Transverse colon (tissue), 4 donors: ENCODE data around the gene MTMR10. TPM values are rescaled to one million over a fixed set of nuclear protein-coding genes. Genes with fewer than 3 reads are reported as not detected.

Source experiments
- DNase-seq: peaks from one replicate; pipeline ENCODE4 v3.0.0-alpha.2; 2019
- H3K27ac ChIP-seq, 4 donors: fragments of 200-600 bp; sonication (generic); 2 replicates each; pipeline ENCODE4 v1.5.1; 2016 to 2018; ENCODE audit warnings: inconsistent platforms in 4 of 4
- H3K27me3 ChIP-seq: fragments of 200-600 bp; sonication (generic); 2 replicates; pipeline ENCODE4 v1.5.1; 2017; ENCODE audit warnings: inconsistent platforms
- H3K36me3 ChIP-seq, 4 donors: fragments of 200-600 bp; sonication (generic); 2 replicates each; pipeline ENCODE4 v1.5.1; 2017 to 2019; ENCODE audit warnings: inconsistent platforms in 4 of 4
- H3K4me1 ChIP-seq, 4 donors: fragments of 200-600 bp; sonication (generic); 2 replicates each; pipeline ENCODE4 v1.5.1; 2017 to 2020; ENCODE audit warnings: inconsistent platforms in 4 of 4
- H3K4me3 ChIP-seq, 4 donors: fragments of 200-600 bp; sonication (generic); 1 replicate in 1 of 4; 2 replicates in 3 of 4; pipeline versions ENCODE4 v1.5.1 to v1.6.1; 2017 to 2019; ENCODE audit warnings: inconsistent platforms in 4 of 4
- H3K9me3 ChIP-seq, 2 donors: fragments of 200-600 bp; sonication (generic); 2 replicates each; pipeline ENCODE4 v1.5.1; 2017 to 2019; ENCODE audit warnings: inconsistent platforms in 2 of 2
- CTCF ChIP-seq, 5 experiments: fragments of 200-600 bp in 3 of 5; fragments of 450-650 bp in 2 of 5; sonication (generic) in 3 of 5; IDR thresholded peaks; 1 replicate in 2 of 5; 2 replicates in 3 of 5; pipeline ENCODE4 v1.5.1; 2016 to 2017; ENCODE audit warnings: antibody characterized with exemption in 5 of 5, inconsistent platforms in 3 of 5, mild to moderate bottlenecking in 2 of 5, moderate library complexity in 1 of 5
- EP300 ChIP-seq: sonication (generic); formaldehyde crosslinking; IDR thresholded peaks from one replicate; pipeline ENCODE4 v1.6.1; 2017; ENCODE audit warnings: antibody characterized with exemption, low read depth
- POLR2A ChIP-seq: fragments of 450-650 bp; IDR thresholded peaks from one replicate; pipeline ENCODE4 v1.6.1; 2016; ENCODE audit warnings: antibody characterized with exemption, mild to moderate bottlenecking, moderate library complexity
- POLR2AphosphoS5 ChIP-seq, 3 donors: sonication (generic); formaldehyde crosslinking; IDR thresholded peaks; one replicate each; pipeline ENCODE4 v1.6.1; 2016; ENCODE audit warnings: antibody characterized with exemption in 3 of 3
- WGBS, 2 donors: methylation state at CpG; one replicate each; pipeline ENCODE4 v1.1.5; 2018; ENCODE audit warnings: low coverage in 1 of 2; 5-methylcytosine and 5-hydroxymethylcytosine counted together
- in situ Hi-C, 4 donors: fragments of 200-750 bp; cut with MboI; loops; one replicate each; pipeline versions ENCODE4 v1.15.0 to v1.15.1; 2017; ENCODE audit warnings: low sequenced_read_pairs in 3 of 4, low pct_ligation_motif_present in 1 of 4, low pct_unique_long_range_greater_than_20kb in 1 of 4
- intact Hi-C: fragments of 100-400 bp; cut with DNase I; formaldehyde crosslinking; loops from one replicate; pipeline ENCODE4 v1.15.1; 2023; ENCODE audit warnings: low total_unique reads
- total RNA-seq, 4 donors: library from RNA; depleted of rRNA; stranded (reverse); fragments of >200 nt; gene quantifications; one replicate each; pipeline ENCODE4 v1.1.0, GENCODE V29; 2016

Gene MTMR10
- total RNA-seq, 4 donors from 2014 or later: 11.1 to 40.8 (median 32.7) TPM

GRCh38 chr15:31031471-31032067 lies 40.1 kb upstream of the MTMR10 start:
- intact Hi-C loops: no loop called here
- H3K4me3 ChIP-seq: no peak overlapping the region
- H3K9me3 ChIP-seq: no peaks in the 10 kb centered on the region
- no peak overlapping the region for H3K27ac ChIP-seq
- TF ChIP-seq CTCF (IDR thresholded peaks at IDR 0.05): no peak
- TF ChIP-seq EP300: no peak
- TF ChIP-seq POLR2A: no peak
- no peak for TF ChIP-seq POLR2AphosphoS5 (IDR thresholded peaks at IDR 0.05)
- in situ Hi-C loops: no loop called here
- H3K27me3 ChIP-seq: no peaks in the 10 kb centered on the region
- no peaks in the 10 kb centered on the region for H3K4me1 ChIP-seq
- DNase-seq: no peak
- no peaks in the 10 kb centered on the region for H3K36me3 ChIP-seq
- WGBS, 2 donors: 92 to 100% methylated on average over 3 of the region's 3 CpGs

GRCh38 chr15:31027910-31028578 lies 36.6 kb upstream of the MTMR10 start:
- Histone ChIP-seq H3K27me3 (no peaks in the 10 kb centered on the region), H3K4me3 (no peak overlapping the region), H3K27ac (no peak overlapping the region), H3K36me3 (no peaks in the 10 kb centered on the region), H3K9me3 (no peaks in the 10 kb centered on the region), H3K4me1 (peaks cover 0 to 14% (median 4%) of the 10 kb centered on the region in 4 donors)
- DNase-seq: no peak
- in situ Hi-C loops: loop anchor here in 1 of 4 donors (5.0 kb wide), 1 partner anchor 51 kb away; no protein-coding TSS in a partner anchor
- TF ChIP-seq POLR2AphosphoS5 (IDR thresholded peaks at IDR 0.05) (no peak), POLR2A (no peak), CTCF (IDR thresholded peaks at IDR 0.05) (no peak), EP300 (no peak)
- intact Hi-C loops: no loop called here
- WGBS, 2 donors: 67 to 76% methylated on average over 7 to 8 of the region's 8 CpGs

GRCh38 chr15:31025996-31026395 lies 34.6 kb upstream of the MTMR10 start:
- Histone ChIP-seq H3K27me3 (no peaks in the 10 kb centered on the region), H3K4me3 (no peak overlapping the region), H3K27ac (no peak overlapping the region), H3K4me1 (peaks cover 0 to 14% (median 4%) of the 10 kb centered on the region in 4 donors), H3K36me3 (no peaks in the 10 kb centered on the region), H3K9me3 (no peaks in the 10 kb centered on the region)
- no peak for DNase-seq
- intact Hi-C loops (no loop called here), in situ Hi-C loops (loop anchor here in 1 of 4 donors (5.0 kb wide), 1 partner anchor 49 kb away; no protein-coding TSS in a partner anchor)
- WGBS, 2 donors: 88 to 93% methylated on average over 13 to 25 of the region's 25 CpGs
- TF ChIP-seq POLR2A: no peak
- TF ChIP-seq CTCF (IDR thresholded peaks at IDR 0.05): no peak
- TF ChIP-seq POLR2AphosphoS5 (IDR thresholded peaks at IDR 0.05): no peak
- TF ChIP-seq EP300: no peak

- in situ Hi-C loops: loop anchor here in 1 of 4 donors (5.0 kb wide), 1 partner anchor 48 kb away; no protein-coding TSS in a partner anchor
- TF ChIP-seq EP300 (no peak), CTCF (IDR thresholded peaks at IDR 0.05) (no peak), POLR2AphosphoS5 (IDR thresholded peaks at IDR 0.05) (no peak), POLR2A (no peak)
- H3K4me1 ChIP-seq: peaks cover 0 to 14% (median 4%) of the 10 kb centered on the region in 4 donors
- no peak for DNase-seq
- intact Hi-C loops: no loop called here
- no peaks in the 10 kb centered on the region for H3K27me3 ChIP-seq
- no peaks in the 10 kb centered on the region for H3K36me3 ChIP-seq
- H3K27ac ChIP-seq: no peak overlapping the region
- H3K9me3 ChIP-seq: no peaks in the 10 kb centered on the region
- WGBS, 2 donors: 22% methylated on average over 3 of the region's 3 CpGs; no CpG with 5 or more reads in 1 of the 2 donors
- no peak overlapping the region for H3K4me3 ChIP-seq
These were observed 33.6 kb upstream of the MTMR10 start for GRCh38 chr15:31024979-31025378.
